IPS-NIHi7 (cell line): ENCODE data around the gene UTP25.

Experiments
- DNase-seq: peaks from one replicate; pipeline ENCODE4 v3.0.0; 2012; ENCODE audit warnings: mixed read lengths; ENCODE audit errors: extremely low spot score

Gene UTP25

GRCh38 chr1:209805875-209806760, 21.7 kb upstream of the UTP25 start, which contains the start of gene IRF6:
IRF6 (minus strand) TSS chr1:209806142; CDS start chr1:209801413, 4,729 bp downstream.
- peak; percentile 97 for DNase-seq

GRCh38 chr1:209807509-209807908, 20.3 kb upstream of the UTP25 start:
- DNase-seq, result no peak

GRCh38 chr1:209808059-209808581, 19.7 kb upstream of the UTP25 start:
- DNase-seq, result peak; percentile 26

GRCh38 chr1:209809611-209810010, 18.2 kb upstream of the UTP25 start:
- no peak for DNase-seq

GRCh38 chr1:209810783-209811182, 17.0 kb upstream of the UTP25 start:
- DNase-seq, result no peak

- DNase-seq, result no peak
Observed at GRCh38 chr1:209813902-209814301, 13.9 kb upstream of the UTP25 start.

GRCh38 chr1:209815490-209815889, 12.3 kb upstream of the UTP25 start:
- no peak for DNase-seq

- DNase-seq, result no peak
Observed at GRCh38 chr1:209815931-209816341, 11.8 kb upstream of the UTP25 start.

GRCh38 chr1:209816923-209817322, 10.8 kb upstream of the UTP25 start:
- no peak for DNase-seq

GRCh38 chr1:209817691-209818090, 10.1 kb upstream of the UTP25 start:
- no peak for DNase-seq

- no peak for DNase-seq
Observed at GRCh38 chr1:209819058-209819457, 8.7 kb upstream of the UTP25 start.

- DNase-seq, result no peak
Observed at GRCh38 chr1:209820986-209821385, 6.8 kb upstream of the UTP25 start.

- DNase-seq, result no peak
Observed at GRCh38 chr1:209822706-209823105, 5.1 kb upstream of the UTP25 start.

GRCh38 chr1:209823143-209824041, 4.4 kb upstream of the UTP25 start:
- DNase-seq, result peak; percentile 49

- no peak for DNase-seq
Observed at GRCh38 chr1:209825591-209826434, 2.0 kb upstream of the UTP25 start.

- DNase-seq, result no peak
Observed at GRCh38 chr1:209829716-209830115, 1.9 kb downstream of the UTP25 start.

GRCh38 chr1:209830722-209831121, 3.0 kb downstream of the UTP25 start:
- no peak for DNase-seq

GRCh38 chr1:209831615-209832014, 3.8 kb downstream of the UTP25 start:
- no peak for DNase-seq

- no peak for DNase-seq
Observed at GRCh38 chr1:209835782-209836298, 8.1 kb downstream of the UTP25 start.

GRCh38 chr1:209837671-209838070, 9.9 kb downstream of the UTP25 start:
- no peak for DNase-seq

GRCh38 chr1:209838537-209838936, 10.8 kb downstream of the UTP25 start:
- no peak for DNase-seq
